Hepatocyte (in vitro differentiated cells): ENCODE measurements around the gene EMC1. TPM values are rescaled to one million over a fixed set of nuclear protein-coding genes. Genes with fewer than 3 reads are reported as not detected.

ENCODE experiments used
- DNase-seq: peaks from one replicate; pipeline ENCODE4 v3.0.0-alpha.2; 2016; ENCODE audit warnings: low spot score
- H2AFZ ChIP-seq: fragments of 200-600 bp; sonication (generic); 2 replicates; pipeline ENCODE4 v1.6.0; 2016; ENCODE audit warnings: antibody characterized with exemption, mild to moderate bottlenecking
- H3K27ac ChIP-seq: fragments of 200-600 bp; sonication (generic); 2 replicates; pipeline ENCODE4 v1.5.1; 2016; ENCODE audit warnings: mild to moderate bottlenecking
- H3K27me3 ChIP-seq: fragments of 200-600 bp; sonication (generic); 2 replicates; pipeline ENCODE4 v1.6.1; 2016
- H3K36me3 ChIP-seq: fragments of 200-600 bp; sonication (generic); replicated peaks from 2 replicates; pipeline ENCODE4 v1.5.1; 2016; ENCODE audit warnings: low read depth; ENCODE audit not compliant: insufficient read depth
- H3K4me1 ChIP-seq: fragments of 200-600 bp; sonication (generic); 2 replicates; pipeline ENCODE4 v1.5.1; 2016; ENCODE audit warnings: mild to moderate bottlenecking, moderate library complexity; ENCODE audit not compliant: insufficient read depth
- H3K4me2 ChIP-seq: fragments of 200-600 bp; sonication (generic); 2 replicates; pipeline ENCODE4 v1.6.0; 2016
- H3K4me3 ChIP-seq: fragments of 200-600 bp; sonication (generic); 2 replicates; pipeline ENCODE4 v1.5.1; 2016; ENCODE audit warnings: mild to moderate bottlenecking
- H3K79me2 ChIP-seq: fragments of 200-600 bp; sonication (generic); 2 replicates; pipeline ENCODE4 v1.6.0; 2017; ENCODE audit warnings: mild to moderate bottlenecking
- H3K9me2 ChIP-seq: fragments of 200-600 bp; sonication (generic); replicated peaks from 2 replicates; pipeline ENCODE4 v1.6.0; 2017; ENCODE audit warnings: mild to moderate bottlenecking; ENCODE audit not compliant: insufficient read depth
- H3K9me3 ChIP-seq: fragments of 200-600 bp; sonication (generic); 2 replicates; pipeline ENCODE4 v1.5.1; 2016; ENCODE audit warnings: low read depth, mild to moderate bottlenecking
- H4K20me1 ChIP-seq: fragments of 200-600 bp; sonication (generic); 2 replicates; pipeline ENCODE4 v1.6.0; 2016; ENCODE audit warnings: mild to moderate bottlenecking; ENCODE audit not compliant: insufficient read depth, poor library complexity, severe bottlenecking
- EZH2 ChIP-seq: fragments of 200-600 bp; sonication (generic); IDR thresholded peaks from 2 replicates; pipeline ENCODE4 v1.6.1; 2016; ENCODE audit warnings: antibody characterized with exemption, mild to moderate bottlenecking, borderline replicate concordance
- EZH2phosphoT487 ChIP-seq: fragments of 200-600 bp; sonication (generic); IDR thresholded peaks from one replicate; pipeline ENCODE4 v1.6.1; 2018; ENCODE audit warnings: antibody characterized with exemption, mild to moderate bottlenecking, low read depth, moderate library complexity; ENCODE audit not compliant: unreplicated experiment, severe bottlenecking
- WGBS: methylation state at CpG from one replicate; pipeline ENCODE4 v1.1.6; 2016; ENCODE audit warnings: low lambda C conversion rate; ENCODE audit errors: missing lambda C conversion rate; 5-methylcytosine and 5-hydroxymethylcytosine counted together
- polyA plus RNA-seq: library from polyadenylated mRNA; unstranded; fragments of >200 nt; fragmentation: Nextera tagmentation; extraction: Ambion mirVana; gene quantifications from 2 replicates; pipeline ENCODE4 v1.2.1, GENCODE V29; 2016
- total RNA-seq: library from RNA; depleted of rRNA; stranded (reverse); fragments of >200 nt; gene quantifications from 2 replicates; pipeline ENCODE4 v1.2.3, GENCODE V29; 2014
- TF ChIP-seq, protein P1 (sequence below): fragments of 200-600 bp; sonication (generic); IDR thresholded peaks from 2 replicates; pipeline ENCODE4 v1.5.1; 2016; ENCODE audit warnings: antibody characterized with exemption, mild to moderate bottlenecking; ENCODE audit not compliant: poor library complexity

The EMC1 gene
- total and polyA plus RNA-seq, 2 experiments from 2014 or later: 33.2 to 35.8 TPM

DNA sequence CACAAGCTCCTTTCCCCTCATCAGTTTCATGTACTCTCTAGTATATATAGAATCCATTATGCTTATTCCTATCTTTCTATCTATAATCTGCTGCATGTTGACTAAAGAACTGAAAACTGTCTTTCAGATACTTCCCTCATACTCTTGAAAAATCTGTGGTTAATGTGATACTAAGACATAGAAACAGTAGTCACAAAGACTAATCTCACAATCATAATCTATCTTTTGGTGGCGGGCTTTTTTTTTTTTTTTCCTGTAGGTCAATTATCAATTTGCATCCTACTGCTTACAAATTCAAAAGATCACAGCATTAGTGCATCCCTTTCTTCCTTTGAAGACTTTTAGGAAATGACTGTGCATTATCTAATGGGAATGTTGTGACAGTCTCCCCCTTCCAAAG is 45.9 kb downstream of the EMC1 start:
- WGBS: 88% methylated on average over 1 of the region's 1 CpG
- Histone ChIP-seq H3K4me3 (no peak overlapping the region), H3K36me3 (no peaks in the 10 kb centered on the region), H2AFZ (no peak overlapping the region), H4K20me1 (peaks cover 52% of the 10 kb centered on the region), H3K9me3 (no peaks in the 10 kb centered on the region), H3K27ac (peak overlapping the region; percentile 41), H3K27me3 (no peaks in the 10 kb centered on the region), H3K4me1 (peaks cover 48% of the 10 kb centered on the region), H3K9me2 (no peaks in the 10 kb centered on the region), H3K4me2 (peak overlapping the region; percentile 87), H3K79me2 (peaks cover 95% of the 10 kb centered on the region)
- TF ChIP-seq EZH2 (no peak), EZH2phosphoT487 (no peak)
- TF ChIP-seq, protein P1, sequence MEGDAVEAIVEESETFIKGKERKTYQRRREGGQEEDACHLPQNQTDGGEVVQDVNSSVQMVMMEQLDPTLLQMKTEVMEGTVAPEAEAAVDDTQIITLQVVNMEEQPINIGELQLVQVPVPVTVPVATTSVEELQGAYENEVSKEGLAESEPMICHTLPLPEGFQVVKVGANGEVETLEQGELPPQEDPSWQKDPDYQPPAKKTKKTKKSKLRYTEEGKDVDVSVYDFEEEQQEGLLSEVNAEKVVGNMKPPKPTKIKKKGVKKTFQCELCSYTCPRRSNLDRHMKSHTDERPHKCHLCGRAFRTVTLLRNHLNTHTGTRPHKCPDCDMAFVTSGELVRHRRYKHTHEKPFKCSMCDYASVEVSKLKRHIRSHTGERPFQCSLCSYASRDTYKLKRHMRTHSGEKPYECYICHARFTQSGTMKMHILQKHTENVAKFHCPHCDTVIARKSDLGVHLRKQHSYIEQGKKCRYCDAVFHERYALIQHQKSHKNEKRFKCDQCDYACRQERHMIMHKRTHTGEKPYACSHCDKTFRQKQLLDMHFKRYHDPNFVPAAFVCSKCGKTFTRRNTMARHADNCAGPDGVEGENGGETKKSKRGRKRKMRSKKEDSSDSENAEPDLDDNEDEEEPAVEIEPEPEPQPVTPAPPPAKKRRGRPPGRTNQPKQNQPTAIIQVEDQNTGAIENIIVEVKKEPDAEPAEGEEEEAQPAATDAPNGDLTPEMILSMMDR: no peak
- no peak for DNase-seq

DNA sequence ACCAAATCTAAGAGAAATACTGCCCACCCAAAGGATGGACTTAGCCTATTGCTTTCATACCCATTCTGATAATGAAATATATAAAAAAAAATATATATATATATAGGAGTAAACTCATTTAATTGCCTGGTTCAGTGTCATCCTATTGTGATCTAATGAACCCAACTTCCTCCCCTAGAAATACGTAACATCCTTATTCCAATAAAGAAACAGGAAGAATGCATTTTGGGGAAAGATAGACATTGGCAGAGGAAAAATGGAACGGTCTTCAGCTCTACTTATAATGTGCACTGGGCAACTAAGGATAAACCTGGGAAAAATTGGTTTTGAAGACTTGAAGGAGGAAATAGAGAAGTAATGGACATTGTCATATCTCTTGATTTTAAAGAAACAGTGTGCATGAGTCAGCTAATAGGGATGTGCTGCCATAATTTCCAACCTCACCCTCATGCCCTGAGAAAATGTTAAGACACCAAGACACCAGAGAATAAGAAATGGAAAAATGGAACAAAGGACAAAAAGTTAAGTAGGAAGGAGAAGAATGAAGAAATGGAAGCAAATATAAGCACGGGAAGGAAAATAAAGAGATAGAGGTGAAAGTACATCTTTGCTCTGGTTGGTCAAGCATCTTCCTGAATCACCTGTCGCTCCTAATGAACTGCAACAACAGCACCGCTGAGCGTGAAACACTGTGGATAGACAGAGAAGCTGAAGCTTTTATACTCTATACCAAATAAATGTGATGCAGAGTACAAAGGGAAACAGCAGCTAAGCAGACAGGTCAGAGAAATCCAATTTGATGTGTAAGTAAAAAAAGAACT is 46.7 kb downstream of the EMC1 start:
- peaks cover 59% of the 10 kb centered on the region for H4K20me1 ChIP-seq
- DNase-seq: no peak
- H3K4me3 ChIP-seq: no peak overlapping the region
- no peaks in the 10 kb centered on the region for H3K27me3 ChIP-seq
- no peaks in the 10 kb centered on the region for H3K9me2 ChIP-seq
- 92% methylated on average over 6 of the region's 6 CpGs for WGBS
- no peak overlapping the region for H2AFZ ChIP-seq
- H3K4me2 ChIP-seq: peak overlapping the region; percentile 87
- H3K36me3 ChIP-seq: no peaks in the 10 kb centered on the region
- H3K27ac ChIP-seq: peak overlapping the region; percentile 41
- peaks cover 48% of the 10 kb centered on the region for H3K4me1 ChIP-seq
- no peak for TF ChIP-seq EZH2phosphoT487
- TF ChIP-seq EZH2: no peak
- TF ChIP-seq, protein P1: no peak
- H3K9me3 ChIP-seq: no peaks in the 10 kb centered on the region
- peaks cover 99% of the 10 kb centered on the region for H3K79me2 ChIP-seq

DNA sequence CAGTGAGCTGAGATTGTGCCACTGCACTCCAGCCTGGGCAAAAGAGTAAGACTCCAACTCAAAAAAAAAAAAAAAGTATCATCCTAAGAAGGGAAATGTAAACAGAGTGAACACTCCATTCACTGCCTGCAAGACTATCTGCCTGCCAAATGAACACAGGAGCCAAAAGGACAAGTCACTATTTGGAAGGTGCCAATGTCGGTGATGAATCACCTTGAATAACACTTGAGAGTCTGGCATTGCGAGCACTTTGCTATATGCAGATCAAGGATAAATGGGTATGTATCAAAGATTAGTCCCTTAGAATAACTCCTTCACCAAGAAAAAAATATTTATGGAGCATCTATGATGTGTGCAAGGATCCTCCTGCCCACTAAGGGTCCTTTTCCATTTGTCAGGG is 47.9 kb downstream of the EMC1 start:
- H3K4me2 ChIP-seq: peak overlapping the region; percentile 63
- H3K36me3 ChIP-seq: no peaks in the 10 kb centered on the region
- no peak overlapping the region for H2AFZ ChIP-seq
- DNase-seq: no peak
- H3K4me3 ChIP-seq: no peak overlapping the region
- H3K79me2 ChIP-seq: peaks cover 99% of the 10 kb centered on the region
- peak overlapping the region; percentile 79 for H3K27ac ChIP-seq
- no peaks in the 10 kb centered on the region for H3K9me3 ChIP-seq
- H3K4me1 ChIP-seq: peaks cover 56% of the 10 kb centered on the region
- H4K20me1 ChIP-seq: peaks cover 59% of the 10 kb centered on the region
- TF ChIP-seq EZH2phosphoT487 (no peak), EZH2 (no peak)
- TF ChIP-seq, protein P1: no peak
- H3K27me3 ChIP-seq: no peaks in the 10 kb centered on the region
- 98% methylated on average over 2 of the region's 2 CpGs for WGBS
- no peaks in the 10 kb centered on the region for H3K9me2 ChIP-seq
